Right hindlimb (tissue), 1 donor: ENCODE measurements around the gene RAB7A.

Experiments
- DNase-seq: peaks from one replicate; pipeline ENCODE4 v3.0.0-alpha.2; 2018

Gene RAB7A

GRCh38 chr3:128794067-128794768, 68.2 kb downstream of the RAB7A start:
- DNase-seq: no peak

- peak; percentile 62 for DNase-seq
These were observed 69.0 kb downstream of the RAB7A start for GRCh38 chr3:128794770-128795649.

- no peak for DNase-seq
These were observed 73.7 kb downstream of the RAB7A start for GRCh38 chr3:128799653-128800052.

DNA sequence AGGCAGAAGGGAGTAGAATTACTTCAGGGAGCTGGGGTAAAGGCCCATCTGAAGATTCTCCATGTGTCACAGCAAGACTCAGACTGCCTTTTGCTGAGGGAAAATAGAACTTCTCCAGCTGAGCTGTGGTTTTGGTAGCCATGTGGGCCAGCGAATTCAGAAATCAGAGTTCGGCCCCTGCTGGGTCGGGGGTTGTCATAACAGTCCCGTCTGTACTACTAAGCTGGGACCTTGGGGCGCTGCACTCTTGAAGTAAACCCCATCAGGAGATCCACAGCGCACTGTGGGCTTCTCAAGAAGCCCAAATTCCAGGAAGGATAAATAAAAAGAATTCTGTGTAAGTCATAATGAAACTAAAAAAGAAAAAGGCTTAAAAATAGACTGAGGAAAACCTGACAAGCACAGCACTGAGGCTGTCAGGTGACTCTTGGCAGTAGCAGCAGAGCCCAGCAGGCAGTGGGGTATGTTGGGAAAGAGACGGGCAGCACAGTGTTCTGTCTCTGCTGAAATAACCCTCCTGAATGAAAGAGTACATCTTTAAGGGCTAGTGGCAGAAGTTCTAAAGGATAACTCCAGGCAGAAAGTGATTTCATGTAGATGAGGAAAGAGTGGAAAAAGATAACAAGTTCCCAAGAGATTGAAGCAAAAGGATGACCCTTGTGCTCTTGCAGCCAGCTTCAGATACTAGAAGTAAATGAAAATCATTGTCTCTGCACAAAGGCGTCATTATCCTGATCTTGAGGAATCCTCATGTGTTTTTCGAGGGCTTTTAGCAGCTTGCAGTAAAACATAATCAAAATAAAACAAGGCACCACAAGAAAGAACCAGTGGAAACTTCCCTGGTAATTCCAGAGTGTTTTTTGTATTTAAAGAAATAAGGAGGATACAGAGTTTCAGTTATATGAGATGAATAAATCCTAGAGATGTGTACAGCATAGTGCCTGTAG, 74.5 kb downstream of the RAB7A start:
- DNase-seq: no peak

- no peak for DNase-seq
These were observed 75.9 kb downstream of the RAB7A start for GRCh38 chr3:128801779-128802380.

DNA sequence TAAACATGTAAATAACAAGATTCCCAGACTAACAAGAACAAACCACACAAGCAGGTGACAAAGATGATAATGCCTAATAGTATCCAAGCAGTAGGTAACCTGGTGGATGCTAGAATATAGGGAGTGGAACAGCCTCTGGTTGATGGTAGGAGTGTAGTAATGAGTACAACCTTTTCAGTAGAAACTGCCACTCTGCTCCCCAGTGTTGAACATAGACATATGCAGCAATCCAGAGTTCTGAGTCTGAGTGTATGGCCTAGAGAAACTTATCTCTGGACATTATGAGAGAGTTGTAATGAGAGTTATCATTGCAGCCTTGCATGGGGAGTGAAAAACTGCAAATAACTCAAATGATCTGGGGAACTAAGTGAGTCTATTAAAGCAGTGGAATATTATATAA, 77.3 kb downstream of the RAB7A start:
- no peak for DNase-seq

DNA sequence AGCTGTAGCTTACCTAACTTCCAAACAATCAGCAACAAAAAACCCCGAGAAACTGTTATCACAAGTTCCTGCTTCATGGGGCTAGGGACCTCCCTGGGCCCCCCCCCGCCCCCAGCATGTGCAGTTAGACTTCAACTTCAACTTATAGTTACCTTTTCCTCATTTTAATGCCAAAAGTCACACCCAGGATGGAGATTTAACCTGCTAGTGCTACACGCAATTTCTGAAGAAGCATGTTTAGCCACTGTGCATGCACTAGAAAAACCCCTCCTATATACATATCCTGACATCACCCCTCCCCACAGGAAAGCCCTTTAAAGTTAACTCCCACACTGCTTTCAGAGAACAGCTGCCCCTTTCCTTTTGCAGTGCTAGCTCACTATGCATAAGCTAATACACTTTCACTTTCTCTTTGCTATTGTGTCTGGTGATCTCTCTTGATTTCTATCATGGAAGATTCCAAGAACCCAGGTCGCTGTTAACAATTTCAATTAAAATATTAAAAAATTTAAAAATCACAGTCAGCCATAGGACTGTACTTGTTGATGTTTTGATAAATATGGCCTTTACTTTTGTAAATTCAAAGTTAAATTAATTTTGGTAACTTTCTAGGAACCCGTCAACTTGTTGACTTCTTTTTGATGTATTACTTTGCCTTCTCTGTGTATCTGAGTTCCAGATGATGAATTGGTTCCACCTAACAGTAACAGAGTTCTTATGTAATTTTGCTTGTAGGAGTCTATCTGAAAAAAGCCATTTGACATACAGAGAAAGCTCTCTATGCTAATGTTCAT, 78.2 kb downstream of the RAB7A start:
- no peak for DNase-seq

DNA sequence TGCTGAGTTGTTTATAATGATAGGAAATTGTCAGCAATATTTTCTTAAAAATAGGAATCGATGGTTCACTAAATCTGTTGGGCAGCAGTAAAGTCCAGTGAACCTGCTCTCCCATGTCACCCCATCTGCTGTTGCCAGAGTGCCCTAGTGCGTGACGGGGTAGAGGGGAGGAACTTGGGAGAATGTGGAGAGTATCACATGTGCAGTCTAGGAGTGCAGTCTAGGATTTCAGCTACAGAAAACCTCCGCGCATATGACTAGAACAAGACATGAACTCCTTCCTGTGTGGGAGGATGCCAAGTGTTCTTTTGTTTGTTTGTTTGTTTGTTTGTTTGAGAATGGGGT, 78.8 kb downstream of the RAB7A start:
- no peak for DNase-seq

- no peak for DNase-seq
These were observed 79.8 kb downstream of the RAB7A start for GRCh38 chr3:128805772-128806171.

DNA sequence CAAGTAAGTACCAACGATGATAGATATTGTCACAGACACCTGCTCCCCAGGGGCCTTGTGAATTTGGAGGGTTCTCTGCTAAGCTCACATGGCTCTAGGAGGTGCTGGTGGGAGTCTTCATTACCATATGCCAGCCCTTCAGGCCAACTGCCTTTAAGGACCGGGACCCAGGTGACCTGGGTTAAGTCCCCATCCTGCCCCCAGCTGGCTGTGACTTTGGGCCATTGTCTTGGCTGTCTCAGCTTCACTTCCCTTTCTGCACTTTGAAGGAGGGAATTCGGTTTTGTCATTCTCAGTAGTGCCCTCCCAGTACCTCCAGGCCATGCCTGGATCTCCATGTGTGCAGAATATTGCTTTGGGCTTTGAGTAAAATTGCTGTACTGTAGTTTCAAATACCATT, 80.6 kb downstream of the RAB7A start:
- DNase-seq: no peak

- DNase-seq: no peak
These were observed 81.3 kb downstream of the RAB7A start for GRCh38 chr3:128807186-128807830.

- no peak for DNase-seq
These were observed 82.7 kb downstream of the RAB7A start for GRCh38 chr3:128808672-128809071.

DNA sequence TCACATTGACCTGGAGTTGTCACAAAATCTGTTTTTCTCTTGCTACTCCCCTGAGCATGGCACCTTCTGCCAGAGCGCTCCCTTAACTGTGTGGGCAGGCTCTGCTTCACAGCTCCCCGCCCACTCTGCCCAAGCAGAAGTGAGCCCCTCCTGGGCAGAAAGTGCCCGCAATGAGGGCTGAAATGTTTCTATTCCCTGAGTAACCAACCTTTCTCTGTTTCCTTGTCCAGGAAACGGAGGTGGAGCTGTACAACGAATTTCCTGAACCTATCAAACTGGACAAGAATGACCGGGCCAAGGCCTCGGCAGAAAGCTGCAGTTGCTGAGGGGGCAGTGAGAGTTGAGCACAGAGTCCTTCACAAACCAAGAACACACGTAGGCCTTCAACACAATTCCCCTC, 87.1 kb downstream of the RAB7A start:
- no peak for DNase-seq

- no peak for DNase-seq
These were observed 88.1 kb downstream of the RAB7A start for GRCh38 chr3:128814060-128814459.

- DNase-seq: no peak
These were observed 88.7 kb downstream of the RAB7A start for GRCh38 chr3:128814519-128815317.

- DNase-seq: no peak
These were observed 89.5 kb downstream of the RAB7A start for GRCh38 chr3:128815318-128816064.

DNA sequence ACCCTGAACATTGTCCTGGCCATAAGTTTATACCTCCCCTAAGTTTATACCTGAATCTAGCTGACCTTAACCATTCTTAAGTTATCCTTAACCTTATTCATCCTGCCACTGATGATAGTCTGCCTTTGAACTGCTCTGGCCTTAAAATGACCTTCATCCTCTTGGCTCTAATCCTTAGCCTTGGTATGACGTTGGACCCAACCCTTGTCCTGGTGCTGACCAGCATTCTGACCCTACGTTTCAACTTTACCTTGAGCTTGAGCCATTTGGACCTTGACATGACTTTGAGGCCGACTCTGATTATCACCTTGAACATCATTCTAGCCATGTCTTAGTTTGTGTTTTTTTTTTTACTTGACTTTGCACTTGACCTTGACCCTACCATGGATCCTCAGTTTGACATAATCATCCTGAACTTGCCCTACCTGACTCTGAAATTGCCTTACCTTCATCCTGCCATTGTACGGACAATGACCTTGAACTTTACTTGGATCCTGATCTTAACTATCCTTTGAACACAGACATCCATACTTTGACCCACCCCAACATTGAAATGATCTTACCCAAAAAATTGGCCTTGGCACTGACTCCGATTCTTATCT, 92.3 kb downstream of the RAB7A start:
- no peak for DNase-seq

DNA sequence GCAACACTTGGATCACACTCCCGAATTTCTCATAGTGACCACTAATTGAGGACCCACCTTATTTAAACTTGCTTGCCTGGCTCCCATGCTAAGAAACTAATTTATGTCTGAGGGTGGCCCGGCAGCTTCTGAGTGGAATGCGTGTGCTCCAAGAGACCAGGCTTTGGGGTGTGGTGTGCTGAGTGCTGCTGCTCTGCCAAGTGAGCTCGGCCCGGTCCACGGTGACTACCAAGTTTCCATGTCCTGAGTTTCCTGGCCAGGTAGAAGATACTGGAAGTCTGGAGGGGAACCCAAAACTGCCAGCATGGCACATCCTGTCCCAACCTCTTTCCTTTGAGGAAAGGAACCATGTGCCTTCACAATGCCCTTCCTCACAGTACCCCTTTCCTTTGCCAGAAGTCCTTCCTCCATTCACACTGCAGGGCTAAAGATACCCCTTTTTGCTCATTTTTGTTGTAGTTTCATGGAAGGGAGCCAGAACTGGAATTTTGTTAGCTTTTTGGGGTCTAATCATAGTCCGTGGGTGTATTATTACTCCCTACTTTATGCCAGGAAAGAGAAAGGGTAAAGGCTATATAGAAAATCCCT, 94.4 kb downstream of the RAB7A start:
- DNase-seq: no peak

DNA sequence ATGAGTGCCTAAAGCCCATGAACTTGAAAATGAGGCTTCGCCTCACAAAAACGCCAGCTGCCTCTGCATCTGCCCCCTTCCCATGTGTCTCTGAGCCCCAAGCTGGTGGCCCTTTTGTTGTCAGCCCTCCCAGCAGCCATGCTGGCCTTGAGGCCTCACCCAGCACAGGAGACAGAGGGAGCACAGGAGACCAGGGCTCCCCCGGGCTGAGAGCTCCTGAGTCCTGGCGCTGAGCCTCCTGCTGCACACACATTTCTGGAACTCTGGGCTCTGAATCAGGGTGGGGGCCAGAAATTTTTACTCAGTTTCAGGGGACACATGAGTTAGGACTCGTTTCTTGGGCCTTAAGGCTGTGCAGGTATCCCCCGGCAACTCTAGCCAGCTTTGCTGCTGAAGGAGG, 97.0 kb downstream of the RAB7A start:
- DNase-seq: no peak
